Forelimb muscle (tissue), 1 donor: ENCODE data around the gene ANXA11. TPM values are rescaled to one million over a fixed set of nuclear protein-coding genes. Genes with fewer than 3 reads are reported as not detected.

Source experiments
- DNase-seq: peaks from one replicate; pipeline ENCODE4 v3.0.0-alpha.2; 2013; ENCODE audit warnings: low read depth
- polyA plus RNA-seq: library from polyadenylated mRNA; unstranded; fragments of 120-200 nt; gene quantifications from one replicate; pipeline ENCODE4 v1.2.1, GENCODE V29; 2013; ENCODE audit not compliant: insufficient read length

The ANXA11 gene
- polyA plus RNA-seq, 1 donor, result 95.1 TPM

DNA sequence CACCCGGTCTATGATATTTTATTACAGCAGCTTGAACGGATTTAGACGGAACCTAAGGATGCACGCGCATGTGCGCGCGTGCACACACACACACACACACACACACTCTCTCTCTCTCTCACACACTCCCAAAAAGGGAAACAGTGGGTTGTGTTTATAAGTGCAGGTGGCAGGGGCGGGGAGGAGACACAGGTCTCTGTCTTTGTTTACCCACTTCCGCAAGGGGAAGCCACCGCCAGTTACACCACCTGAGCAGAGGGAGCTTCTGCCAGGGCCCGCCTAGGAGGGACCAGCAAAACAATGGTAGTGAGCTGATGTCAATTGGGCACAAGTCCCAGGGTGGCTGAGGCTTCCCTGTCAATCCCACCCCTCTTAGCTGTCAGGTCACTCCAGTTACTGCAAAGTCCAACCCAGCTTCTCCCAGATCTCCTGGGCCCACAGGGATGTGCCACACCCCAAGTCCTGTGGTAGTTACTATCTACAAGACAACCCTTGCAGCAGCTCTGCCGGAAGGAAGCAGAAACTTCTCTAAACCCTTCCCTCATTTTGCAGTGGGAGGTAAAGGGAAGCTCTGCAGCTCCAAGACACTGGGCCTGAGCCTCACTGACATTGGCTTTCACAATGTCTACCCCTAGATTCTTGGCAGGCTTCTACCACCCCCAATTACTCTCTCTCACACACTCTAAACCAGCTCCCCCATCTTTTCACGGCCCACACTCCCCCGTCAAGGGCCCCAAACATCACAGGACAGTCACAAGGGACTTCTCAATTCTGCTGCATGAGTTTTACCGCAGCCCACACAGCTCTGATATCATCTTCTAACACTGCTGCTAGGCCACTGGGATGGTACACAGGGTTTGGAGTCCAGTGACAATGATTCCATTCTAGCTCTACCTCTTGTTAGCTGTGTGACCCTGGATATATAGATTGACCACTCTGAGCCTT is 17.6 kb downstream of the ANXA11 start:
- DNase-seq, result no peak

DNA sequence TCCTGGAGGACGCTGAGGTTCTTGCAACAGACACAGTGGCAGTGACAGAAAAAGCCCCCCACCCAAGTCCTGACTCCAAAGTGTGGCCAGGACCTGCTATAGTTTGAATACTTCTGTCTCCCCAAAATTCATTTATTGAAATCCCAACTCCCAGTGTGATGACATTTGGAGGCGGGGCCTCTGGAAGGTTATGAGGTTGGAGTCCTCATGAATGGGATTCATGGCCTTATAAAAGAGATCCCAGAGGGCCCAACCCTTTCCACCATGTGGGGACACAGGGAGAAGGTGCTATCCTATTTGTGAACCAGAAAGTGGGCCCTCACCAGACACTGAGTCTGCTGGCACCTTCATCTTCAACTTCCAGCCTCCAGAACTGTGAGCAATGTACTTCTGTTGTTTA is 18.3 kb downstream of the ANXA11 start:
- DNase-seq, result no peak

DNA sequence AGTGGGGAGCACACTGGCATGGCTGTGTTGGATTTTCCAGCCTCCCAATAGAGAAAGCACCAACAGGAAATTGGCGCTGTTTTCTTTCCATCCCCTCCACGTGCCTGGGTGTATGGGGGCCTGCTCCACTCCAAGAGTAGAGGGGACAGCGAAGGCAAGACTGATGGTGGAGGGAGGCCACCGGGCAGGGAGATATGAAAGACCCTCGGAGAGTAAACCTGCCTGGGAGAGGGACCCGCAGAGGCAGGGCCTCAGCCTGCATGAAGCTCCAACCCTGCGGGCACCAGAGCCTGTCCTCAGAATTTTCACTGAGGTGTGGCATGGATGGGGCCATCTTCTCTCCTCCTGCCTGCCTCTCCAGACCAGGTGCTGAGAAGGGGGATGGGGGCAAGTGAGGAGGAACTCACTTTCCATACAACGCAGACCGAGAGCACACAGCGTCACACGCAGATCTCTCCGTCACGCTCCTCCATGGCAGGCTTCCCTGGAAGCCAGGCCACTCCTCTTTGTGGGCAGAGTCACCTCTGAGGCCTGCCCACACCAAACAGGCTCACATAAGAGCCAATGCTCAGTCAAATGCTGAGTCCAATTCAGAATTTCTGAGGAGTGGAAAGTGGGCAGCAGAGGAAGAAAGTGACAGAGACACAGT is 18.8 kb downstream of the ANXA11 start:
- DNase-seq, result no peak

DNA sequence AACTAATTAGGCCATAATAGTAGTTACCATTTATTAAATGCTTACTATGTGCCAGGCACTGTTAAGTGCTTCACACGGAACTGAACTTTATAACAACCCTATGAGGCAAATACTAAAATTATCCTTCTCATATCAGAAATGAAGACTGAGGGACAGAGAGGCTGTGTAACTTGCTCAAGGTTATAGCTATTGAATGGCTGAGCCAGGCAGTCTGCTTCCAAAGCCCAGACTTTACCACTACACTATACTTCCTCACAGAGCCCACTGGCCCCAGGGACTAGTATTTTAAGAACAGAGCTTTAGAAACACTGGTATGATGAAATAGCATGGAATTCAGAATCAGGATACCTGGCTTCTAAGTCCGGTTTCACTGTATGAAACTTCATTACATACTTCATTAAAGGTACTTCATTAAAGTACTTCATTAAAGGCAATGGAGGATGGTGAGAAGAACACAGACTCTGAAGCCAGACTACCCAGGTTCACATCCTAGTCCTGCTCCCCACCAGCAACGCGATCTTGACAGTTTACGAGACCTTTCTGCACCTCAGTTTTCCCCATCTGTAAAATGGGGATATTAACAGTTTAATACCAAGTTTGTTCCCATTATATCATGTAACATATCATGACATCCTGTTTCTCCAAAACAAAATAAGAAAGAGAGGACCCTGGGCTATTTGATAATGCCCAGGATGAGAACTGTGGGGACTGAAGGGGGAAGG is 19.6 kb downstream of the ANXA11 start:
- no peak for DNase-seq

DNA sequence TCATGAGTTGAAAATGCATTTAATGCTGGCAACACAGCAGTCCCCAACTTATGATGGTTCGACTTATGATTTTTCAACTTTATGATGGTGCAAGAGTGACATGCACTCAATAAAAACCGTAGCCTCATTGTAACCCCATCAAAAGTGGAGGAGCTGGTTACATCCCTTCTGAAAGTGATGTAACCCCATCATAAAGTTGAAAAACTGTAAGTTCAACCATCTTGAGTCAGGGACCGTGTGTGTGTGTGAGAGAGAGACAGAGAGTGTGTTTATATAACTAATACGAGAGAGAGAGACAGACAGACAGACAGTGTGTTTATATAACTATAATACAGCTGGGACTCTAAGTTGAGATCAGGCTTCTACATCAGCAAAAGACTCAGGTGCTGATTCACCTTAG is 21.0 kb downstream of the ANXA11 start:
- no peak for DNase-seq

DNA sequence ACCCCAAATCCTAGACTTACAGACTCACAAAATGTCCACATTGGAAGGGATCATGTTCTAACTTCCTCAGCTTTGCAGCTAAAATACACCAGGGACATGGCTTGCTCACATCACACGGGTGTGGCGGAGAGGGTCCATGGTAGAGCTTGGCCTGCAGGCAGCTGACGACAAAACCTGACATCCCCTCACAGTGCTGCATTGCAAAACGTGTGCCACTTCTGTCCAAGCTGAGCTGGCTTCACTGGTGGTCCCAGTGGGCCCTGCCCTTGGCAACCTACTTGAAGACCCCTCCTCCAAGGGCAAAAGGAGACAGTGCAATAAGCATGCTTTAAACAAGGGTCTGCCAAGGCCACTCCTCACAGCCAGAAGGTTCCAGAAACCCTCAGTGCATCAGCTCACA is 21.9 kb downstream of the ANXA11 start:
- no peak for DNase-seq

DNA sequence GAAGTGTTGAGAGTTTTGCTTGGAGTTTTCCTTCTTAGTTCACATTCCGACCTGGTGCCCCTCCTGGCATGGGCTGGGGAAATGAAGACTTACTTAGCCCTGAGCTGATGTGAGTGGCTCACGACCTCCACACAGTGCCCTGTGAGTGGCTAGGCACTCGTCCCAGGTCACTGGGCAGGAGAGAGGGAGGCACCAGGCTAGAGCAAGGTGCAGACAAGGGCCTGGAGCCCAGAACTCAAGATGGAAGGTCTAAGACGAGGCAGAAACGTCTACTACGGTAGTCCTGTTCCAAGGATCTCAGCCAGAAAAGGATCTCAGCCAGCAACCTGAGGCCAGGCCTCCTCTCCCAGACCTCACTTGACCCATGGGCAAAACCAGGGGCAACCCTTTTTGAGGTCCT is 22.4 kb downstream of the ANXA11 start:
- DNase-seq, result no peak

DNA sequence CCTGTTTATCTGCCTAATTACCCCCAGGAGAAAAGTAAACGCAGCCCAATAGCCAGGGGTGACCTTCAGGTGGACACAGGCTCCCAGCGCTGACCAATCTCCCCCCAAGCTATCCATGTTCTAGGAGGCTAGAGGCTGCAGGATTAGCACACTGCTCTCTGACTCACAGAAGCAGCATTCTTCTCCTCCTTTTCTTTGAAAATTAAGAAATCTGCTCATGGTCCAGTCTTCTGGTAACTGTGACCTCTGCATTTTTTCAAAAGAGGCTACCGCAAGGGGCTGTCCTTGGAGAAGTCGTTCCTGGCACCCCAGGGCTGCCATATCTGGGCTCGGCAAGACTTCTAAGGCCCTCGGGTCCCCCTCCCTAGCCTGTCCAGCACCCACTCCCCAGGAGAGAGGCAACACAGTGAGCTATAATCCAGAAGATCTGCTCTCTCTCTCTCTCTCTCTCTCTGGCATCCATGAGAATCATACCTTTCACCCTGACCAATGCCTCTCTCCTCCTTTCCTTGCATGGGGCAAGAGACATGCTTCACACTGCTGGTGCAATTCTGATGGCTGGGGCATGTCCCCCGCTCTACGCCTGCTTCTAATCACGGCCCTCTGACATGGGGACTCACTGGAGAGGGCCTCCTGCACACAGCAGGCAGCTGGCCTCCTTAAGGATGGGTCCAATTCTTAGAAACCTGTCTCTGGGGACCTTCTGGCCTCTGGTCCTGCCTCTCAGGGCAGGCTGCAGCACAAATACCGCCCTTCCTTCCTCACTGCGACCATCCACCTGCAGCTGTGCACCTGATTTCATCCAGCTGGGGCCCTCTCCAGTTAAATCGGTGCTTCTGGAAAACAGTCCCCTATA is 27.3 kb downstream of the ANXA11 start:
- DNase-seq, result no peak

DNA sequence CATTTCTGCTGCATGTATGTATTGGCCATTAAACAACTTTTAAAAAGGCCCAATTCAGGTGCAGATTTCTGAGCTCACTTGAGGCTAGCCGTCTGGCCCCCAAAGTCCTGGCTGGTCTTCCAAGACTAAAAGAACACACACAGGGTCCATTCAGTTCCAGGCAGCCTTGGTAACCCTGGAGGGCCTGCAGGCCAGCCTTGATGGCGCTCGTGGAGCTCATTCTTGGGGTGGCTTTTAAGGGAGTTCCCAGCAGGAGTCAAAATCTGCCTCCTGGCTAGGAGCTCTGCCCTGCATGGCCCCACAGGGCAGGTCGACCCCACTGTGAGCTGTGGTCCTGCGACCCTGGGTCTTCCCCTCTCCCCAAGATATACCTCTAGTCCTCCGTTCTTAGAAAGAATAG is 28.8 kb downstream of the ANXA11 start:
- DNase-seq, result no peak

DNA sequence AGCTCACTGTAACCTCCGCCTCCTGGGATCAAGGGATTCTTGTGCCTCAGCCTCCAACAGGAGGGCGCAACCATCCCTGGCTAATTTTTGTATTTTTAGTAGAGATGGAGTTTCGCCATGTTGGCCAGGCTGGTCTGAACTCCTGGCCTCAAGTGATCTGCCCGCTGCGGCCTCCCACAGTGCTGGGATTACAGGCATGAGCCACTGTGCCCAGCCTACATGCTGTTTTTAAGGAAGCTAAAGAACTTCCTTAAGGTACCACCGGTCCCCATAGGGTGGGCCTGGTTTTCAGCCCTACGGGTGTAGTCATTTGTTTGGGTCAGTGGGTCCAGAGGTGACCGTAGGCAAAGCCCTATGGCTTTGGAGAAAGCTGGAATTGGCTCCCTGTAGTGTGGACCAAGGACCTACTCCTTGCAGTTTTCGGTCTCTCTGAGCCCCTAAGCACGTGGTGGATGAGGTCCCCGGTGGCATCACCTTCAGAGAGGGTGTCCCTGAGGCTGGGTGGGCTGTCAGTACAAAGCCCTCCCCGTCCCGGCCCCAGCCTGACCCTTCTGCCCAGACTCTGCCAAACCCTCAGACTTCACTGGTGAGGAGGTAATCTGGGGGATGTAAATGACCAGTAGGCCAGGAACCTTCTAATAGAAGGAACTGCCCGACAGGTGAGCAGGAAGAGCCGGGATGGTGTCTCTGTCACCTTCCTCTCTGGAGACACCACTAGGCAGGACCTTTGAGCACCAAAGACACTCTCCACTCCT is 30.5 kb downstream of the ANXA11 start:
- DNase-seq, result no peak

DNA sequence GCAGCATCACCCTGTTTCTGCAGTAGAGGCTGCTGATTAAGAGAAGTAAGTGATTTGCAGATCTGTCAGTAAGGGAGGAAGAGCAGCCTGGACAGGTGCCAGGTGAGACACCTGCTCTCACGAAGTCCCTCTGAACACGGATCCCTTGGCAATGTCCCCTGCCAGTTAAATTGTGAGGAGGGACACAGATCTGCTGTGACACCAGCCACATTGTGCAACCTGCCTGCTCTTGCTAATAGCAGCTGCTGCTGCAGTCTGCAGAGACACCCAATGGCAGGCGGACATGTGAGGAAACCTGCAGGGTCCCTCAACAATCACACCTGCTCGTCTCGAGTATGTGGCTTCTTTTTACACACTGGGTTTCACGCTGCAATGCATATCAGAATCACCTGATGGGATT is 31.9 kb downstream of the ANXA11 start:
- DNase-seq, result no peak

DNA sequence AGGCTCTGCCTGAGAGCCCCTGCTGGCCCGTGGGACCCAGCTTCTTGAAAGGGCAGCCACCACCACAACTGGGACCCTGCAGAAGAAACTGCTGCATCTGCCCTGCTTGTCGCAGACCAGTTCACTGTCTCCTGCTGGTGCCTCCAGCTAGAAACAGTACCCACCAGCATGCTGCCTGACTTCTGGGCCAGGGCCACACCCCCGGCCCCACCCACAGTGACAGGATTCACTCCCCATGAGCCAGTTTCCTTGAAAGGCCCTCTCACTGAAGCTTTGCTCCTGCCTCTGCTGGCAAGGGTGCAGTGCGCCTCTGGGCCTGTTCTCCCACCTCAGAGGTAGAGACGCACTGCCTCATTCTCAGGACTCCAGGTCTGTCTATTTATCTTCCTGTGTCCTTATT is 32.4 kb downstream of the ANXA11 start:
- no peak for DNase-seq

DNA sequence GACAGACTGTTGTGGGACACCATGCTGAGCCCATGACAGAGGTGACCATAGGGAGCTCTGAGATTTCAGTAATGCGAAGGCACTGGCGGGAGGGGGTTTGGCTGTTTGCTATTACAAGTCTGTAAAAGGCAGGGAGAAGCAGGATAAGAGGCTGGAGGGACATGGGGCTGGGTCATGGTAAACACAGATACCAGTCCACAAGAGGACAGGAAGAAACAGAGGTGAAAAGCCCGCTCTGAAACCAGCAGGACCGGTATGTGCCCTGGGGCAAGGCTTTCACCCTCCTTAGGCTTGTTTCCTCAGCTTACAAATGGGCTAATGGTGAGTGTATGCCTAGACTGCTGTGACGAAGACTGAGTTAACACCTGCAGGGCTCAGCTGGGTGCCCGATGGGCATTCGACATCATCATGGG is 34.1 kb downstream of the ANXA11 start:
- DNase-seq, result no peak

DNA sequence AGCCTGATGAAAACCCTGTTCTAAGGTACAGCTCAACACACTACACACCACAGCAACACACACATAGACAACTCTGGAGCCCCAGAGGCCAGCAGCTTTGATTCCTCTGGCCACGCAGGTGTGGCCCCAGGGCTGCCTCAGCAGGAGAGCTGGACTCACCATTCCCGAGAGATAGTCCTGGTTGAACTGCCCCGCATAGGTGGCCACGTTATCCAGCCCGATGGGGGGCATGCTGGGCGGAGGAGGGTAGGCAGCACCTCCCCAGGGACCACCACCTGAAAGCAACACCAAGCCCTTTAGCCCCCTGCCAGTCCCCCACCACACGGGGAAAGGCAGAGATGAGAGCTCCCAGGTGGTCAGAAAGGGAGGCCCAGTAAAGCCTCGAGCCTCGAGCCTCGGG is 34.7 kb downstream of the ANXA11 start:
- no peak for DNase-seq

DNA sequence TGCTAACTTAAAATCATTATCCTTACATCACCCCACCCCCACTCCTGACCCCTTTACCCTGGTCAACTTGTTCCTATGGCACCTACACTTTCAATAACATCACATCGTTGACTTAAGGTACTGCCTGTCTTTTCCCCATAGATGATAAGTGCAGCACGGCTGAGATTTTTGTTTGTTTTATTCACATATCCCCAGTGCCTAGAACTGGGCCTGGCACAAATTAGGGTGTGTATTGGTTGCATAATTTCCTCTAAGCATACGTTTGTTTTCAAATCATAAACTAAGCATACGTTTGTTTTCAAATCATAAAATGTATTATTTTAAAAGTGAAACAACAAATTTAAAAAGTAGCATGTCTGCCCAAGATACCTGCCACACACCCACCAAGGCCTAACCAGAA is 35.3 kb downstream of the ANXA11 start:
- DNase-seq, result no peak

DNA sequence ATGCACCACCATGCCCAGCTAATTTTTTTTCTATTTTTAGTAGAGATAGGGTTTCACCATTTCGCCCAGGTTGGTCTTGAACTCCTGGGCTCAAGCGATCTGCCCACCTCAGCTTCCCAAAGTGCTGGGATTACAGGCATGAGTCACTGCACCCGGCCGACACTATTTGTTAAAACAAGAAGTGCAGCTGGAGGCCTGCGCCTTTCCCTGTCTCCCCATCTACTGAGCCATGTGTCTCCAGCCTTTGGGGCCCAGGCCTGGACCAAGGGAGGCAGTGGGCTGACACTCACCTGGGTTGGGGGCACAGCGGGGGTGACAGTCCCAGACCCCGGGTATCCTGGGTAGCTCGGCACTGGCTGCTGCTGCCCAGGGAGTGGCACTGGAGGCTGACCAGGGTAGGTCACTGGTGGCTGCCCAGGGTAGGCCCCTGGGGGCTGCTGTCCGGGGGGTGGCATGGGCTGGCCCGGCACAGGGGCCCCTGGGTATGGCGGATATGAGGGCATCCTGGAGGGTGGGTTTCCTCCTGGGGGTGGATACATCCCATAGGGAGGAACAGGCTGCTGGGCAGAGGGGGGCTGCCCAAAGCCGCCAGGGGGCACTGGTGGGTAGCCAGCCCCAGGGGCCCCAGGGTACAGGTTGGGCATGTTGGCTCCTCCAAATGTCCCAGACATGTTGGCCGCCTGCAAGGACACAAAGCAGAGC is 36.5 kb downstream of the ANXA11 start:
- DNase-seq, result no peak

DNA sequence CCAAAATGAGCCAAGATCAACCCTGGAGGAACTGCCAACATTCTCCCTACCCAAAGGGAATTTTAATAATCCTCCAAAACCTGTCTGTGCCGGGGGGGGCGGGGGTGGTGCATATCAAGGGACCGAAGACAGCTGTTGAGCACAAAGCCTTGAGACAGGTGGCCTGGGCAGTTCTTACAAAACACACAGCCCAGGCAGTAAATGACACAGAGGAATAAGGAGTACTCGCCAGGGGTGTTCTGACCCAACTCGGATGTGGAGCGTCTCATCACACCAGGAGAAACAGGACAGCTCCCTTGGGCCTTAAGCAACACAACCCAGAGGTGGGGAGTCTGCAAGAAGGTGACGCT is 37.2 kb downstream of the ANXA11 start:
- no peak for DNase-seq

DNA sequence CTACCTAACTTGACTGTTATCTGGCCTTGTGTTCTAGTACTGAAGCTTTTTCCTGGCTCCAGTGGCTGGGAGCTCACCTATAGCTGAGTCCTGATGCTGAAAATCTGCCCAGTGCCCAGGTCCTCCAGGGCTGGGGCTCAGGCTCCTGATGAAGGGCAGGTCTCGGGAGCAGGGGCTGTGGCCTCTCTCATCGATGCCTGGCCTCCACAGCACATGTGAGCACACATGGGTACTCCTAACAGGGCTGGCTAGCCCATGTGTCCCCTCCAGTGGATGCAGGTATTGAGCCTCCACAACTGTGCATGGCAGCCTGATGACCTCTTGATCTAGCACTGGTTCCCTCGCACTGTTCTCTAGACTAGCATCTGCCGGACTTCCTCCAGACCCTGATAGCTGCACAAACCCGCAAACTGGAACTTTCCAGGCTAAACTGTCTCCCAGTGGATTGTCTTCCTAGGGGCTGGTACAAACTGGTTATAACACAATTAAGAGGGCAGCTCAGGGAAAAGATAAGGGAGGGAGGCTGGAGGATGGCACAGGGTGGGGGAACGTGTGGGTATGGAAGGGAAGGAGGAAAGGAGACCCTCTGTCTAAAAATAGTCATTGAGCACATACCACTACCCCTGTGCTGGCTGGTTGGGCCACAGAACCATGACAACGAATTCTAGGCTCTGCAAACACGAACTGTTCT is 37.7 kb downstream of the ANXA11 start:
- no peak for DNase-seq

DNA sequence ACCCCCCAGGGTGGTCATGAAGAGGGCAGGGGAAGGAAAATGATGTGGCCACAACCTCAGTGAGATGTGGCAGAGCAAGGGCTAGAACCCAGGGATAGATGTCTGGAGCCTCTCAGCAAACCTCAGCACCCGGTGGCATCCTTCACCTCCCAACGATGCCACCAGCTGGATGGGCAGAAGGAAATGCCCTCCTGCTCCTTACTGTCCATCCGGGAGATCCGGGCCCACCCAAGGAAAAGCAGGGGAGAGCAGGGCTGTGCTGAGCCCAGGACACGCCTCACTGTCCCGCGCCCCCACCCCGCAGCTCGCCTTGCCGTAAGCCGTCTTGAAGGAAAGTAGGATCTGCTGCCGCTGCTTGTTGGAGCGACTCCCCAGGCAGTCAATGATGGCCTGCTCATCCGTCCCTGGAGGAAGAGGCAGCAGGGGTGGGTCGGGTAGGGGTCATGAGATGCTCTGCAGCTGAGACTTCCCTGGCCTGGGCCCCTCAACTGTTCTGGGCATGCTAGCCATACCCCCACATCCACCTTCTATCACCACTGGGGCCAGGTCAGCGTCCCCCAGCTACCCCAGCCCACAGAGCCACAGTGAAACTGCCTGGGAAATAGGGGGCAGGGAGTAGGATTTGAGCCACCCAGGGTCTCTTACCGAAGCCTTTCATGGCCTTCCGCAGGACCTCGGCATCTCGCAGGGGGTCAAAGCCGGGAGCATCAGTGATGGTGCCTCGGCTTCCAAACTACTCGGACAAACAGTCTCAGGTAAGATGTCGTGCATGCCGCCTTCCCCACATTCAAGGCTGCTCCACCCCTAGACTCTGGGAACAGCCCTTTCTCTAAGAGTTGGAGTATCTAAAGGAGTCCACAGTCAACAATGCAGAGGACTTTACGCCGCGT is 38.5 kb downstream of the ANXA11 start:
- DNase-seq, result no peak
